Measurements from ENCODE around the gene PJA2. TPM values are rescaled to one million over a fixed set of nuclear protein-coding genes. Genes with fewer than 3 reads are reported as not detected.

The PJA2 gene
- total and polyA plus RNA-seq, 2 donors (not counting 3 experiments of a cell fraction or from before 2014, with no cell fraction given) = 24.4 to 64.9 TPM

GRCh38 chr5:109319351-109319750 lies 90.4 kb downstream of the PJA2 start:
- no peaks in the 10 kb centered on the region for H3K27me3 ChIP-seq (ENCODE audit: control insufficient read depth in 2 of 2, insufficient read depth in 2 of 2, low read length in 2 of 2)
- no peaks in the 10 kb centered on the region for H3K9me3 ChIP-seq (replicated peaks; ENCODE audit: control insufficient read depth, insufficient read depth, low read length)
- H3K4me1 ChIP-seq (ENCODE audit: control insufficient read depth, extremely low read depth, insufficient read depth, low read length) = no peaks in the 10 kb centered on the region
- H2AFZ ChIP-seq (ENCODE audit: low read depth, low read length) = no peak overlapping the region
- H3K27ac ChIP-seq (ENCODE audit: insufficient read depth, low read depth, low read length) = no peak overlapping the region
- dilution Hi-C loops (cut with MboI; ENCODE audit: extremely low pct_ligation_motif_present, low sequenced_read_pairs) = no loop called here
- no peak overlapping the region for H3K9ac ChIP-seq (replicated peaks; ENCODE audit: extremely low read depth, insufficient read depth, low read length)
- no peaks in the 10 kb centered on the region for H3K79me2 ChIP-seq (ENCODE audit: control insufficient read depth, insufficient read depth, low read length)
- POLR2A ChIA-PET = no interaction called here
- BruUV-seq (replicated peaks) = no TSS peak
- CTCF ChIA-PET = no interaction called here
- FAIRE-seq (no peak), DNase-seq (ENCODE audit: low read depth, low spot score) (no peak)
- intact Hi-C loops (cut with micrococcal nuclease) = no loop called here
- no peaks in the 10 kb centered on the region for H3K9me1 ChIP-seq (replicated peaks; ENCODE audit: control insufficient read depth, extremely low read depth, insufficient read depth, low read length)
- no peak overlapping the region for H3K4me2 ChIP-seq (ENCODE audit: insufficient read depth, low read length)
- no peak overlapping the region for H3K4me3 ChIP-seq (replicated peaks in 1 of 3; ENCODE audit: insufficient read depth in 1 of 3, low read depth in 1 of 3, low read length in 3 of 3)
- no peaks in the 10 kb centered on the region for H4K20me1 ChIP-seq (replicated peaks; ENCODE audit: control insufficient read depth, extremely low read depth, insufficient read depth, low read length)
- no peak for TF ChIP-seq MAX (IDR thresholded peaks at IDR 0.05; ENCODE audit: insufficient read depth, insufficient read length)
- no peak for TF ChIP-seq EZH2 (IDR thresholded peaks at IDR 0.05; ENCODE audit: borderline replicate concordance, low read depth, low read length, severe bottlenecking)
- no peak for TF ChIP-seq POLR2AphosphoS5 (IDR thresholded peaks at IDR 0.05; ENCODE audit: insufficient read depth, low read depth, low read length)
- no peak for TF ChIP-seq GATA2 (IDR thresholded peaks at IDR 0.05; ENCODE audit: insufficient read depth, insufficient read length, low read depth, low read length)
- no peak for TF ChIP-seq MYC (IDR thresholded peaks at IDR 0.05; ENCODE audit: low read depth, low read length)
- no peak for TF ChIP-seq CTCF (IDR thresholded peaks at IDR 0.05; ENCODE audit: extremely low read depth in 1 of 2, insufficient read depth in 1 of 2, low read depth in 1 of 2, low read length in 2 of 2)
- TF ChIP-seq FOS (IDR thresholded peaks at IDR 0.05; ENCODE audit: borderline replicate concordance, insufficient read depth, low read length) = no peak
- no peak for TF ChIP-seq JUN (IDR thresholded peaks at IDR 0.05; ENCODE audit: borderline replicate concordance, insufficient read depth, insufficient read length, low read depth)
- TF ChIP-seq POLR2A (IDR thresholded peaks at IDR 0.05; ENCODE audit: low read depth, low read length) = no peak
- H3K36me3 ChIP-seq (ENCODE audit: control insufficient read depth in 2 of 2, extremely low read depth in 1 of 2, insufficient read depth in 2 of 2, low read length in 2 of 2) = no peaks in the 10 kb centered on the region

All from endothelial cell of umbilical vein (primary cell).